DMS114 treated with DMSO at 0.1 percent for 48 hours (cell line): ENCODE results near the gene ARHGAP10.
"Not testable (repeated sequence)": the region's sequence is repeated elsewhere in the genome, so short reads cannot be mapped to it uniquely, and the experiment has no call there.

Experiments used
- DNase-seq: peaks from one replicate; lab custom pipeline; 2025; ENCODE audit not compliant: unreplicated experiment; lab: John Stamatoyannopoulos, UW

Gene ARHGAP10

DNA sequence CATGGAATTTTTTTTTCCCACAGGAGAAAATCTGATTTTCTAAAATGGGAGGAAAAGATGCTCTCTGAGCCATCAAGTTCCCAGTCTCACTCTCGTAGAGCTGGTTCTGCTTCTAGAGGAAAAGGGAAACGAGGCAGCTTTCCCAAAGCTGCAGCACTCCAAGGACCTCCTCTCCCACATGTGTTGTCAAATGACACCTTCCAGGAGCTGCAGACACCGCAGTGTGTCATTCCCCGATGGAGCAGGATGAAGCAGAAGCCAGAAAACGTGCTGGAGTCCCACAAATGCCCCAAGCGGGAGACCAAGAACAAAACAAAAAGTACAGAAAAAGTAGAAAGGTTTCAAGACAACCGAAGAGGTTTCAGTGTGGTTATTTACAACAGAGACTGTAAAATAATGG, 348.1 kb downstream of the ARHGAP10 start:
- no peak for DNase-seq

GRCh38 chr4:148081267-148081666, 349.4 kb downstream of the ARHGAP10 start:
- DNase-seq: no peak

DNA sequence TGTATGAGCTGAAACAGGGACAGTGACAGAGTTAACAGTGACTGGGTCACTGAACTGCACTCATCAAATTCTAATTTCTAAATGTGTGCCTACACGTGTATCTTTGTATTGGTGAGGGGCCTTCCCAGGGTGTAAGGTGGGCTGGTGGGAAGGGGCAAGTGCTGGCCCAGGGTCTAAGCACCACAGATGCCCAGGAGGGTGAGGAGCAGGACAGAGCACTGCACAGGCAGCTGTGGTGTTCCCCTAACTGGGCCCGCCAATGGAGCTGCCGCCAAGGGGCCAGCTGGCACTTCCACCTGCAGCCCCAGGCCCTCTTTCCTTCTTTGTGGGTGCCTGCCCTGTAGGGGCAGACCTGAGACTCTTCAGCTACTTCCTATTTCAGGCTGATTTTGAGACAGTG, 349.9 kb downstream of the ARHGAP10 start:
- no peak for DNase-seq

DNA sequence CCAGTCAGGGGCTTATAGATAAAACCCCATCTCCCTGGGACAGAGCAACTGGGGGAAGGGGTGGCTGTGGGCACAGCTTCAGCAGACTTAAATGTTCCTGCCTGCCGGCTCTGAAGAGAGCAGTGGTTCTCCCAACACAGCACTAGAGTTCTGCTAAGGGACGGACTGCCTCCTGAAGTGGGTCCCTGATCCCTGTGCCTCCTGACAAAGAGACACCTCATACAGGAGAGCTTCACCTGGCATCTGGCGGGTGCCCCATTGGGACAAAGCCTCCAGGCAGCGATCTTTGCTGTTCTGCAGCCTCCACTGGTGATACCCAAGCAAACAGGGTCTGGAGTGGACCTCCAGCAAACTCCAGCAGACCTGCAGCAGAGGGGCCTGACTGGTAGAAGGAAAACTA, 351.2 kb downstream of the ARHGAP10 start:
- not testable (repeated sequence) for DNase-seq

DNA sequence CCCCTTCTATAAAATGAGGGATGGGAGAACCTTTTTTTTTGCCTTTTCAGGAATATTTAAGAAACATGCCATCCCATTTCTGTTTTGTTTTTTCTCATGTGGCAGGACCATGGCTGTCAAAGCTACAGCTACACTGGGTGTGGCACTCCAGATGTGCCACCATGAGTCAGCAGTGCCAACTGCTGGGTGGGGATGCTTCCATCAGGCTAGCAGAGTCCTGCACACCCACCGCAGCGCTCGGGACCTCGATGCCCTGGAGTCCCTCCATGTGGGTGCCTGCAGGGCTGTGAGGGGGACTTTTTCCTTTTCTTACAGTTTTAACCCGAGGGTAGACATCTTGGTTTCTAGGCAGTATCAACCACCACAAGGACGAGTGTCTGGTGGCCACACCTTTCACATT, 357.7 kb downstream of the ARHGAP10 start:
- no peak for DNase-seq

DNA sequence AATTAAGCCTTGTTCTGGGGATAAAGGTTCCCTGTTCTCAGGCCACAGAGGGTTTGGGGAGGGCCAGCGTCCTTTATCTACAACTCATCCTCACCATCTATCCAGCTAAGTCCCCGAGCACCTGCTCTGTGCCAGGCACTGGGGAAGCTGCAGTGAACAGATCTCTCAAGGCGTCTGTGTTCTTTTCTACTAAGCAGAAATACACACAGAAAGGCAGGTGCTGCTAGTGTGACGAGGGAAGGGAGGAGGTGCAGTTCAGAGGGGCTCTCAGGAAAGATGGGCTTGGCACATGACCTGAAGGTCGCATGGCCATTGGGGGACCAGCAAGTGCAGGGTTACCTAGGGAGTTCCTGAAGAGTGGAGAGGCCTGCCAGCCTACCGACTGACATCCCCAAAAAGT, 358.1 kb downstream of the ARHGAP10 start:
- DNase-seq: no peak

GRCh38 chr4:148090503-148091476, 358.9 kb downstream of the ARHGAP10 start:
- DNase-seq: no peak

DNA sequence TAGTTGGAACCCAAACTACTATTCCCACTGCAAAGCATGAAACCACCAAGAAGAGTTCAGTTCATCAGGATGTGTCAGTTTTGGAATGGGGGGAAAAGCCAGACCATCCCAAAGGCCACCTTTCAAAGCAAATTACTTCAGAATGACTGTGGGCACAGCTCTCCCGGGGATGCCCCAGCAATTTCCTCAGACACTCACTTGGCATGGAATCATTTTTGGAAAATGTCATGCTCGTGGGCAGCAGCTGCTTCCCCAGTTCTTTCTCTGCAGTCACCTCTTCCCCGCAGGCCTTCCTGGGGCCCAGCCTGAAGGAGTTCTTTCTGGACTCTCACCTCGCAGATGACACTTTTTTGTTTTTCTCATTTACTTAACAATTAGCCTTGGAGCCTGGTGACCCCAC, 360.0 kb downstream of the ARHGAP10 start:
- no peak for DNase-seq

- no peak for DNase-seq
Observed at GRCh38 chr4:148092316-148093014, 360.6 kb downstream of the ARHGAP10 start.

GRCh38 chr4:148093065-148093464, 361.2 kb downstream of the ARHGAP10 start:
- DNase-seq: no peak

GRCh38 chr4:148094149-148094548, 362.3 kb downstream of the ARHGAP10 start:
- DNase-seq: no peak

- no peak for DNase-seq
Observed at GRCh38 chr4:148095346-148095923, 363.5 kb downstream of the ARHGAP10 start.

GRCh38 chr4:148097801-148098200, 365.9 kb downstream of the ARHGAP10 start:
- no peak for DNase-seq

DNA sequence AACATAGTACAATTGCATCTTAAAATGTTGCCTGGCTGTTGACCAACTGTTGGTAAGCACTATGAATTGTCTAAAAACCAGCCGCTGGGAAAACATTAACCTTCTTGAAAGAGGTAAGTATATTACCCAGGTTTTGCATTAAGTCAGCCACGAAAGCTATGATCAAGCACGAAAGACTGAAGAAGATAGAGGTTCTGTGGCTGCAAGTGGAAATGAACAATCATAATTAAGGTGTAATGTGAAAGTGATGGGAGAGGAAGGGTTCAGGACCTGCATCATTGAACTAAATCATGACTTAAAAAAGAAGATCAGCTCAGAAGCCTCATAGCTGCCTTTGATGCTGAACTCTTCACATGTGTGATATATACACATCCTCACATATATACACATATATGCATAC, 369.3 kb downstream of the ARHGAP10 start:
- no peak for DNase-seq

- no peak for DNase-seq
Observed at GRCh38 chr4:148101790-148102189, 369.9 kb downstream of the ARHGAP10 start.

GRCh38 chr4:148103597-148104355, 371.9 kb downstream of the ARHGAP10 start:
- DNase-seq: no peak

- no peak for DNase-seq
Observed at GRCh38 chr4:148108766-148109165, 376.9 kb downstream of the ARHGAP10 start.

GRCh38 chr4:148109216-148109615, 377.3 kb downstream of the ARHGAP10 start:
- DNase-seq: no peak

GRCh38 chr4:148110169-148110568, 378.3 kb downstream of the ARHGAP10 start:
- DNase-seq: no peak

DNA sequence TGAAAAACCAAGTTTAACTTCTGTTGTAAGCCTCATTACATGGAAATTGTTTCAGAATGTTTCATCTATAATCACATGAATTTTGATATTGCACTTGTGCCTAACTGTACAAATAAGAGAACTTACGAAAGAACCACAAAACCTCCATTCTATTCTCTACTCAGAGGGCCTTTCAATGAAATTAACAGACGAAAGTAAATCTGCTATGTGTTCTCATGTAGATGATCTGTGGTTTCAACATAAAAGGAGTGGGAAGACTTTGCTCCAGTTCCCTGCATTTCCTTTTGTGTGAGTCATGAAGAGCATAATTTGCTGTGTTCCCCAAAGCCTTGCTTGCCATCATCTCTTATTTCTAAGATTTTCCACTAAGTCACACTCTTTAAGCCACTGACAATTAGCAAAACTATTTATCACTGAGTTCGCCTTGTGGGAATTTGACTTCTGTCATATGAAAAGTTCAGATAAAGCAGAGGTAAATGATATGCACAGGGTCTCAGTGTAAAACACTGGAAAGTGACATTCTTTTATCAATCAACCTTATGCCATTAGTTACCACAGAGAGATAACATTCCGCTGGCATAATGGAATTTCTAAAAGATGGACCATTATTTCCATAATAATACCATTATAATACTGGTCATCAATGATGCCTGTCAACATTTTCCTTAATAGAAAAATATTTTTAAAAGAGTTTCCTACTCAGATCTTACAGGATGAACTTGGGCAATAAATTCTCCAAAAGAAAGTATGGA, 380.5 kb downstream of the ARHGAP10 start:
- no peak for DNase-seq
